ENCODE data around the gene TRMT61B. TPM values are rescaled to one million over a fixed set of nuclear protein-coding genes. Genes with fewer than 3 reads are reported as not detected.

TRMT61B gene
- total and polyA plus RNA-seq, 10 of the 15 experiments (the other 5 are each of a cell fraction or from before 2014, with no cell fraction given): 12.8 to 23.7 (median 18.1) TPM

- Histone ChIP-seq H2AFZ (ENCODE audit: control insufficient read depth, low read depth, low read length) (no peak overlapping the region), H3K4me1 (ENCODE audit: control insufficient read depth, insufficient read depth, low read length) (no peaks in the 10 kb centered on the region), H4K20me1 (ENCODE audit: control insufficient read depth, insufficient read depth) (no peaks in the 10 kb centered on the region), H3K79me2 (ENCODE audit: control insufficient read depth, insufficient read depth, low read length) (peaks cover 74% of the 10 kb centered on the region), H3K36me3 (ENCODE audit: control insufficient read depth in 2 of 2, insufficient read depth in 2 of 2, low read length in 1 of 2) (peaks cover 16 to 30% of the 10 kb centered on the region in 2 experiments), H3K9ac (ENCODE audit: control insufficient read depth, insufficient read depth, low read length) (no peak overlapping the region), H3K4me3 (no peak overlapping the region), H3K27ac (ENCODE audit: control insufficient read depth, insufficient read depth) (no peak overlapping the region), H3K27me3 (replicated peaks in 1 of 2; ENCODE audit: control insufficient read depth in 2 of 2, insufficient read depth in 2 of 2, low read length in 1 of 2) (no peaks in the 10 kb centered on the region), H3K4me2 (ENCODE audit: control insufficient read depth, insufficient read depth) (no peak overlapping the region), H3K9me3 (replicated peaks; ENCODE audit: control insufficient read depth, insufficient read depth, low read length) (no peaks in the 10 kb centered on the region)
- 100% methylated on average over 3 of the region's 3 CpGs for WGBS (ENCODE audit: insufficient coverage, insufficient replicate concordance, low lambda C conversion rate, missing lambda C conversion rate)
- DNase-seq (ENCODE audit: low read depth, low spot score) (no peak), FAIRE-seq (no peak), ATAC-seq (no peak)
- in situ Hi-C loops (cut with MboI) (no loop called here), intact Hi-C loops (cut with micrococcal nuclease; ENCODE audit: unreplicated experiment) (no loop called here)
- TF ChIP-seq NFYA (IDR thresholded peaks at IDR 0.05; ENCODE audit: borderline replicate concordance, low read depth, low read length) (no peak), RCOR1 (conservative IDR thresholded peaks at IDR 0.05; ENCODE audit: low read depth, low read length) (no peak), BCL11A (IDR thresholded peaks at IDR 0.05; ENCODE audit: low read depth, low read length) (no peak), SKIL (IDR thresholded peaks at IDR 0.05; ENCODE audit: low read depth, poor library complexity, severe bottlenecking) (no peak)
- RAD21 ChIA-PET (ENCODE audit: unreplicated experiment): no interaction called here
- POLR2A ChIA-PET: interaction anchor here (1.9 kb wide), 1 partner anchor 9 kb away, joined by 10 read pairs; no protein-coding TSS in a partner anchor
- SMC1A ChIA-PET (ENCODE audit: uncharacterized antibody, unreplicated experiment): interaction anchor here (0.7 kb wide), 1 partner anchor 10 kb away, joined by 3 read pairs; no protein-coding TSS in a partner anchor
- CTCF ChIA-PET: no interaction called here
- BruUV-seq (replicated peaks): no TSS peak
Measured at GRCh38 chr2:28905533-28905932, 35.4 kb upstream of the TRMT61B start.

All from GM12878 (cell line).